Loucy (cell line): Measurements from ENCODE around the gene SPATA7.

Experiments used
- H2AFZ ChIP-seq: fragments of 200-600 bp; sonication (generic); 2 replicates; pipeline ENCODE4 v1.6.0; 2016; ENCODE audit warnings: antibody characterized with exemption, mild to moderate bottlenecking, low read length, moderate library complexity
- H3F3A ChIP-seq: fragments of 200-600 bp; 2 replicates; pipeline ENCODE4 v1.6.0; 2016; ENCODE audit warnings: antibody characterized with exemption, low read depth, mild to moderate bottlenecking
- H3K27me3 ChIP-seq: fragments of 200-600 bp; sonication (generic); 2 replicates; pipeline ENCODE4 v1.6.1; 2014; ENCODE audit warnings: low read length, mild to moderate bottlenecking; ENCODE audit not compliant: insufficient read depth, poor library complexity, severe bottlenecking
- H3K36me3 ChIP-seq: fragments of 200-600 bp; sonication (generic); 2 replicates; pipeline ENCODE4 v1.6.1; 2016; ENCODE audit warnings: low read length; ENCODE audit not compliant: insufficient read depth
- H3K4me1 ChIP-seq: fragments of 200-600 bp; sonication (generic); 2 replicates; pipeline ENCODE4 v1.5.1; 2014; ENCODE audit warnings: low read length, mild to moderate bottlenecking; ENCODE audit not compliant: insufficient read depth, poor library complexity, severe bottlenecking
- H3K4me2 ChIP-seq: fragments of 200-600 bp; sonication (generic); 2 replicates; pipeline ENCODE4 v1.6.0; 2014; ENCODE audit warnings: antibody characterized with exemption, low read length, low read depth, mild to moderate bottlenecking; ENCODE audit not compliant: poor library complexity, severe bottlenecking
- H3K4me3 ChIP-seq: fragments of 200-600 bp; sonication (generic); 2 replicates; pipeline ENCODE4 v1.5.1; 2014; ENCODE audit warnings: low read length, mild to moderate bottlenecking, mixed read lengths; ENCODE audit not compliant: poor library complexity, severe bottlenecking
- H3K79me2 ChIP-seq: fragments of 200-600 bp; sonication (generic); 2 replicates; pipeline ENCODE4 v1.6.1; 2014; ENCODE audit warnings: low read length; ENCODE audit not compliant: insufficient read depth
- H3K9ac ChIP-seq: fragments of 200-600 bp; sonication (generic); 2 replicates; pipeline ENCODE4 v1.6.0; 2014; ENCODE audit warnings: mild to moderate bottlenecking, low read depth, low read length, moderate library complexity; ENCODE audit not compliant: poor library complexity, severe bottlenecking
- H3K9me2 ChIP-seq: fragments of 200-600 bp; sonication (generic); replicated peaks from 2 replicates; pipeline ENCODE4 v1.6.1; 2016; ENCODE audit warnings: low read depth, low read length, mixed read lengths
- H3K9me3 ChIP-seq: fragments of 200-600 bp; sonication (generic); 2 replicates; pipeline ENCODE4 v1.6.1; 2014; ENCODE audit warnings: mild to moderate bottlenecking, antibody characterized with exemption, low read length, low read depth; ENCODE audit not compliant: insufficient read depth
- H4K20me1 ChIP-seq: fragments of 200-600 bp; sonication (generic); 2 replicates; pipeline ENCODE4 v1.6.0; 2014; ENCODE audit warnings: antibody characterized with exemption, low read length, mild to moderate bottlenecking; ENCODE audit not compliant: insufficient read depth, poor library complexity, severe bottlenecking
- CTCF ChIP-seq: fragments of 200-600 bp; sonication (generic); conservative IDR thresholded peaks from 2 replicates; pipeline ENCODE4 v1.5.1; 2014; ENCODE audit warnings: mild to moderate bottlenecking, antibody characterized with exemption, low read length
- EZH2phosphoT487 ChIP-seq: fragments of 200-600 bp; IDR thresholded peaks from 2 replicates; pipeline ENCODE4 v1.6.1; 2018; ENCODE audit warnings: antibody characterized with exemption, mild to moderate bottlenecking, moderate library complexity, borderline replicate concordance

SPATA7 gene

DNA sequence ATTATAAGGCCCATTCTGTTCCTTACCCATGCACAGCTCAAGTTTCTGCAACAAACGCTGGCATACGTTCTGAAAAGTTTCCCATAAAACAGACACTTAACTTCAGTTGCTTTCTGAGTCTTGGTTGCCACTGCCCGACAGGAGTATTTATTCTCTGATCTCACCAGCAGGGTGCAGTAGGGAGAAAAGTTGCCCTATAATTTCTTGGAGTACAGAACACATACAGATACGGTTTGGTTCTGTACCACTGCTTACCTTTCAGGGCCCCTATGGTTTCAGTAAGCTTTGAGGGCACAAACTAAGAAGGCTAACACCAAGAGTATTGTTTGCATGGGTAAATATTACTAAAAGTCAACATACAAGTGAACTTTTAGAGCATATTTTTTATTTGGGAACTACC is 77.9 kb downstream of the SPATA7 start:
- H3K79me2 ChIP-seq = no peaks in the 10 kb centered on the region
- H3K4me2 ChIP-seq = no peak overlapping the region
- peak; percentile 73 for TF ChIP-seq CTCF
- no peak for TF ChIP-seq EZH2phosphoT487
- no peak overlapping the region for H3K4me3 ChIP-seq
- no peak overlapping the region for H2AFZ ChIP-seq
- H3K9me2 ChIP-seq = no peaks in the 10 kb centered on the region
- H3K9ac ChIP-seq = no peak overlapping the region
- no peaks in the 10 kb centered on the region for H3K9me3 ChIP-seq
- H3K27me3 ChIP-seq = no peaks in the 10 kb centered on the region
- no peaks in the 10 kb centered on the region for H3F3A ChIP-seq
- H4K20me1 ChIP-seq = no peaks in the 10 kb centered on the region
- no peaks in the 10 kb centered on the region for H3K4me1 ChIP-seq
- H3K36me3 ChIP-seq = no peaks in the 10 kb centered on the region

DNA sequence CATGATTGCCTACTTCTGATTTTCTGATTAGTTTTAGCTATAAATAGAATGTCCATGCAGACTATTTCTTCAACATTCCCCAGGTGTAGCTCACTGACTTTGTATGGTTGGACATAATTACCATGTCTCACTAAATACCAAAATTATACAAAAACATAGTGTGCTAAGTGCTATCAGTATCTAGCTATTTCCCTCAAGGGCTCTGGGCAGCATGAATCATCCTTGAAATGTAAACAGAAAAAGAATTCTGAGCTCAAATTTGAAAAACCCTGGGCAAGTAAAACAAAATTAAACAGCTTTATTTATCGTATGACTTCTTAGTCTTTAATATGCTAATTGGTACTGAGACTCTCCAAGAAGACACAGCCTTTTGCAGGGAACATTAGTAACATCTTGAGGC is 82.9 kb downstream of the SPATA7 start:
- H3K4me3 ChIP-seq = no peak overlapping the region
- H3K4me1 ChIP-seq = no peaks in the 10 kb centered on the region
- H3K27me3 ChIP-seq = no peaks in the 10 kb centered on the region
- no peaks in the 10 kb centered on the region for H3K9me3 ChIP-seq
- no peaks in the 10 kb centered on the region for H3K79me2 ChIP-seq
- no peak overlapping the region for H3K4me2 ChIP-seq
- H2AFZ ChIP-seq = no peak overlapping the region
- TF ChIP-seq CTCF = no peak
- no peak for TF ChIP-seq EZH2phosphoT487
- H3F3A ChIP-seq = no peaks in the 10 kb centered on the region
- no peaks in the 10 kb centered on the region for H4K20me1 ChIP-seq
- no peaks in the 10 kb centered on the region for H3K9me2 ChIP-seq
- no peak overlapping the region for H3K9ac ChIP-seq
- no peaks in the 10 kb centered on the region for H3K36me3 ChIP-seq

- TF ChIP-seq CTCF (no peak), EZH2phosphoT487 (no peak)
- Histone ChIP-seq H3K36me3 (no peaks in the 10 kb centered on the region), H3K27me3 (no peaks in the 10 kb centered on the region), H3K4me1 (no peaks in the 10 kb centered on the region), H3K4me2 (no peak overlapping the region), H3K9me2 (no peaks in the 10 kb centered on the region), H3K79me2 (no peaks in the 10 kb centered on the region), H3F3A (no peaks in the 10 kb centered on the region), H3K4me3 (no peak overlapping the region), H3K9ac (no peak overlapping the region), H2AFZ (no peak overlapping the region), H3K9me3 (no peaks in the 10 kb centered on the region), H4K20me1 (no peaks in the 10 kb centered on the region)
Observed at GRCh38 chr14:88470542-88471440, 85.3 kb downstream of the SPATA7 start.
